ENCODE results near the gene GFER.
"Not testable (repeated sequence)": the region's sequence is repeated elsewhere in the genome, so short reads cannot be mapped to it uniquely, and the experiment has no call there.

GFER gene

GRCh38 chr16:2007081-2007836 is 23.3 kb downstream of the GFER start:
- no peak for DNase-seq (ENCODE audit: low read depth)
- TF ChIP-seq CTCF (conservative IDR thresholded peaks at IDR 0.05; ENCODE audit: low read depth, low read length) = no peak
- no peak overlapping the region for H3K4me3 ChIP-seq (ENCODE audit: low read length)

GRCh38 chr16:2008009-2008526 is 24.1 kb downstream of the GFER start:
- H3K4me3 ChIP-seq (ENCODE audit: low read length) = peak overlapping the region; percentile 76
- no peak for TF ChIP-seq CTCF (conservative IDR thresholded peaks at IDR 0.05; ENCODE audit: low read depth, low read length)
- no peak for DNase-seq (ENCODE audit: low read depth)

DNA sequence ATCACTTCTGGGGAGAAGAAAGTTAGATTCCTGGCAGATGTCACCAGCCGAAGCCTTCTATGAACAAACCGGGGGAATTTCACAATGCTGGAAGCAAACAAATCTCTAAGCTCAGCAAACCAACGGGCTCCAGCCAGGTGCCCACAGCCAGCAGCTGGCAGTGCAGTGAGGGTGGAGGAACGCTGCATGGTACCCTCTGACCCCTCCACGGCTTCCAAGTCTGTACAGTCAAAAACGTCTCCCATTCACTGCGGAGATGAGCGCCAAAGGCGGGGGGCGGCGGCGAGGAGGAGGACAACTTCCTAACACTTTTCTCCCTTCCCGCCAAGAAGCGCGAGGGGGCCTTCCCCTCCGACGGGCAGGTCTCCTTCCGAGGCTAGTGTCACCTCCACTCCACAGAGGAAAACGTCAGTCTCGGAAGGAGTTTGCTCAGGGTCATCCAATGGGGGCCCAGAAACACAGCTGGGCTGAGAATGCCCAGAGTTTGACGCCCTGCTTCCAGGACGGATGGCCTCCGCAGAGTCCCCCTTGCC is 24.7 kb downstream of the GFER start:
- H3K4me3 ChIP-seq (ENCODE audit: low read length) = peak overlapping the region; percentile 76
- no peak for DNase-seq (ENCODE audit: low read depth)
- no peak for TF ChIP-seq CTCF (conservative IDR thresholded peaks at IDR 0.05; ENCODE audit: low read depth, low read length)

GRCh38 chr16:2009164-2009711 is 25.2 kb downstream of the GFER start:
- no peak for TF ChIP-seq CTCF (conservative IDR thresholded peaks at IDR 0.05; ENCODE audit: low read depth, low read length)
- DNase-seq (ENCODE audit: low read depth) = no peak
- peak overlapping the region; percentile 76 for H3K4me3 ChIP-seq (ENCODE audit: low read length)

- peak within 1 kb of the TSS; percentile 76 for H3K4me3 ChIP-seq (ENCODE audit: low read length)
- no peak for DNase-seq (ENCODE audit: low read depth)
- TF ChIP-seq CTCF (conservative IDR thresholded peaks at IDR 0.05; ENCODE audit: low read depth, low read length) = no peak
These were observed 26.0 kb downstream of the GFER start, which contains the start of gene ZNF598 for GRCh38 chr16:2009791-2010510. Gene ZNF598, minus strand, starts transcription at chr16:2009821.

GRCh38 chr16:2011726-2012125 is 27.7 kb downstream of the GFER start:
- DNase-seq (ENCODE audit: low read depth); H3K4me3 ChIP-seq (ENCODE audit: low read length): not testable (repeated sequence)

DNA sequence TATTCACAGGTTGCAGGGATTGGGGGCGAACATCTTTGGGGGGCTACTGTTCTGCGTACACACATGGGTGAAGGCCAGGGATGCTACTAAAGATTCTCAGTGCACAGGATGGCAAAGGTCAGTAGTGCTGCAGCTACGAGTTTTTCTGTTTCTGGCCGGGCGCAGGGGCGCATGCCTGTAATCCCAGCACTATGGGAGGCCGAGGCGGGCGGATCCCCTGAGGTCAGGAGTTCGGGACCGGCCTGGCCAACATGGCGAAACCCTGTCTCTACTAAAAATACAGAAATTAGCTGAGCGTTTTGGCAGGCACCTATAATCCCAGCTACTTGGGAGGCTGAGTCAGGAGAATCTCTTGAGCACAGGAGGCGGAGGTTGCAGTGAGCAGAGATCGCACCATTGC is 29.5 kb downstream of the GFER start:
- DNase-seq (ENCODE audit: low read depth) = no peak
- H3K4me3 ChIP-seq (ENCODE audit: low read length) = no peak overlapping the region
- TF ChIP-seq CTCF (conservative IDR thresholded peaks at IDR 0.05; ENCODE audit: low read depth, low read length) = no peak
